ENCODE data around the gene GRM1.
"Not testable (repeated sequence)": the region's sequence is repeated elsewhere in the genome, so short reads cannot be mapped to it uniquely, and the experiment has no call there.

GRM1 gene

GRCh38 chr6:146194434-146194833, 165.6 kb downstream of the GRM1 start:
- DNase-seq: no peak

DNA sequence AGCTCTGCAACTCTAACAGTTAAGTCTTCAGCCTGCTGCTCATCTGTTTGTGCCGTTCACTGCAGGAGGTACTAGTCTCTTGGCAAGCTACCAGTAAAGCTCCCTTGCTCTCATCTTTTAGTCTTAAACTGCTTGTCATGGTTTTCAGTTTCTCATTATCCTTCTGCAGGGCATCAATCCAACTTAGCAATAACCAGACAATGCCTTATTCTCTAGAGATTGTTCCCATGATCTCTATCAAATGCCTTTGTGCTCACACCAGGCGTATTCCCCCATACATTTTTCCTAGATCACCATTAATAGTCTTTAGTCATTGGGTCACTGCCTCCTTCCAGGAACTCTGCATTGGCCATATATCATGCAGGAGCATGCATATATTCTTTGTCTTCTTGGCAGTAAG, 171.3 kb downstream of the GRM1 start:
- DNase-seq: no peak

GRCh38 chr6:146202570-146202969, 173.7 kb downstream of the GRM1 start:
- no peak for DNase-seq

DNA sequence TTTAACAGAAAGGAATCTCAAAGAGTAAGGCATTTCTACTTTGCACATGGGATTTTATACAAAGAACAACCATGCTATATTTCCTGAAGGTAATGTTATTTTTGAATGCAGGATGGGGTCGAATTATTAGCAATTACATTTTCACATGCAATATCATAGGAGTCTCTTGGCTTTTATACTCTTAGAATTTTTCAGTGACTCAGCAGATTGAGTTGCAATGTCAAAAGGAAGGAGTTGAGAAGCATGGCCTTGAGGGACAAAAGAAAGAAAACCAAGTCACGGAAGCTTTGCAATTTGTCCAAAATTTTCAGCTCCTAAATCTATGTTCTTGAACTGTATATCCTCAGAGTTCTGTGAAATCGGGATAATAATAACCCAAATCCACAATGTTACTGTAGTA, 181.1 kb downstream of the GRM1 start:
- DNase-seq: no peak

DNA sequence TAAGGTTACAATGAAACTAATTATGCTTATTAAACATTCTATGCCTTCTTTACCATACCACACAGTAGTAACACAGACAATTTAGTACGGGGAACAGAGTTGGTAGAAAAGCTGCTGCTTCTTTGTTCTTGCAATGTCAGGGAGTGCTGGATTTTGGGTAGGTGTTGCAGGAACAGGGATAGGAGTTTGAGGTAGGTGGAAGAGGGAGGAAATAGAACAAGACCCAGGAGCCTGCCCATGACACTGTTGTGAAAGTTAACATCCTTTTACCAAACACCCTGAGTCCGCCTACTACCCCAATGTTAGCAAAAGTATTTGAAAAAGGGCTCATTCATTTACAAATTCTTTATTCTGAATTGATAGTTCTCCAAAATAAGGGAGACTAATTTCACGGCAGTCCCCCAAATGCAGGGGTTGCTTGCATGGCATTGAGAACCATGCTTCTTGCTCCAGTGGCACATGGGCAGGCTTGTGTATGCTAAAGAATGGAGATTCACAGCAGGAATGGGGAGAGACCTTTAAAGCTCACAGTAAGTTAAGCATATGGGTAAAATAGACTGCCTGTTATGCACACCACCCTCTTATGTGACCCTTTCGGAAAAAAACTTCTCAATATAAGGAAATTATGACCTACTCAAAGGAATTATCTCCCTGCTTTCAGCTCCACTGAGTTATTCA, 181.7 kb downstream of the GRM1 start:
- no peak for DNase-seq

GRCh38 chr6:146211646-146212045, 182.8 kb downstream of the GRM1 start:
- DNase-seq: no peak

GRCh38 chr6:146212781-146213180, 183.9 kb downstream of the GRM1 start:
- no peak for DNase-seq

- no peak for DNase-seq
Measured at GRCh38 chr6:146219101-146219500, 190.2 kb downstream of the GRM1 start.

DNA sequence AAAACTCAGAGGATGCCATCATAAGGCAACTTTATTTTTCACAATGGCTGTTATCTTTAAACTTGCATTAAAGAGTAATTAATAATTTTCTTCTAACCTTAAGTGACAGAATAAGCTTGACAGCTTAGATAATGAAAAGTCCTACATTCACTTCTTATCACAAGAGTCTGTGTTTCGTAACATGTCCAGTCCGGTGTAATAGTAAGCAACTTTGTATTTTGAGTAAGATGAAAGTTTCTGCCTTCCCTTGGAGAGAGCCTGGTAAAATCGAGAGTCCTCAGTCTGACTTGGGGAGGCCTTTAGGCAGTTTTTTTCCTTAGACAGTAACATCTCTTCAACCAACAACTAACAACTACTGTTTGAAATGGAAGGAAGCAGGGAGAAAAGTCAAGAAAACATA, 195.6 kb downstream of the GRM1 start:
- DNase-seq: no peak

GRCh38 chr6:146224988-146225387, 196.1 kb downstream of the GRM1 start:
- DNase-seq: no peak

DNA sequence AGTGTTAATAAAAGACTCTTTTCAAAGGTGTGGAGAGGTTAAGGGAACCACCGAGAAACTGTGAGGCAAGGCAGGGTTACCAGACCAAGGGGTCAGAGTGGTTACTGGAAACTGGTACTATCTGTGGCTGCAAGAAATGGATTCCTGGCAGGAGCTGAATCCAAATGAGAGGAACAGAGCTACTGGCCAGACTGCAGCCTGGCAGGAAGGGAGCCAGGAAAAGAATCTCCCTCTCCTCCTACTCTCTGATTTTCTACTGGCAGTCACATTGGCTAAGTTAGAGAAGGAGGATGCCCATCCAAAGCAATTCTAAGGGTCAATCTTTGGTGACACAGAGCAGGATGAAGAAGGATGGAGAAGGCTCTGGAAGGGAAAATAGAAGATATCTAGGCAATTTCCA, 211.5 kb downstream of the GRM1 start:
- DNase-seq: no peak

GRCh38 chr6:146240807-146241206, 211.9 kb downstream of the GRM1 start:
- DNase-seq: no peak

DNA sequence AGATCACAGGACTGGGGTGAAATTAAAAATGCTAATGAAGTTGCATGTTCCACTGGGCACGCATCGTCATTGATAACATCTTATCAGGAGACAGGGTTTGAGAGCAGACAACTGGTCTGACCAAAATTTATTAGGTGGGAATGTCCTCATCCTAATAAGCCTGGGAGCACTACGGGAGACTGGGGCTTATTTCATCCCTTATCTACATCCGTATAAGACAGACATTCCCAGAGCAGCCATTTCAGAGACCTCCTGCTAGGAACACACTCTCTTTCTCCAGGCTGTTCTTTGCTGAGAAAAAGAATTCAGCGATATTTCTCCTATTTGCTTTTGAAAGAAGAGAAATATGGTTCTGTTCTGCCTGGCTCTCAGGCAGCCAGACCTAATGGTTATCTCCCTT, 214.8 kb downstream of the GRM1 start:
- not testable (repeated sequence) for DNase-seq

DNA sequence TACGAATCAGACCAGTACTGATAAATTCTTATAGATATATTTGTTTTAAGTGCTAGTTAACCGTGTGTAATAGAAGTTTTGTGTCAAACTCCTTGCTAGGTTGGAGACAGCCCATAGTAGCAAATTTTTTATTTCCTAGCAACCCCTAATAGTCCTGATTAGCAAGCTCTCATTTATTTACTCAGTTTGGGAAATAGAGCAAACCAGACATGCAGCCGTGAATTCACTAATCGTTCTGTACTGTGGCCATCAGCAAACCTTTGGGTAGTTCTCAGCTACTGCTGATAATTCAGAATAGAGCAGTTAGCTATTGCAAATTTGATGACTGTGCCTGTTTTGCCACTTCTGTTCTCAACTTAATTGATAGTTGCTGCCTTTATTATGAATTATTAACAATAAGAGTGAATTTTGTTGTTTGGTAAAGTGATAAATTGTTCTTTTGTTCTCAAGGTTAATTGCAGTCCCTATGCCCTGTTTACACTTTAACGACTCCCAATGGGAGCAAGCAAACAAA, 215.8 kb downstream of the GRM1 start:
- DNase-seq: no peak

DNA sequence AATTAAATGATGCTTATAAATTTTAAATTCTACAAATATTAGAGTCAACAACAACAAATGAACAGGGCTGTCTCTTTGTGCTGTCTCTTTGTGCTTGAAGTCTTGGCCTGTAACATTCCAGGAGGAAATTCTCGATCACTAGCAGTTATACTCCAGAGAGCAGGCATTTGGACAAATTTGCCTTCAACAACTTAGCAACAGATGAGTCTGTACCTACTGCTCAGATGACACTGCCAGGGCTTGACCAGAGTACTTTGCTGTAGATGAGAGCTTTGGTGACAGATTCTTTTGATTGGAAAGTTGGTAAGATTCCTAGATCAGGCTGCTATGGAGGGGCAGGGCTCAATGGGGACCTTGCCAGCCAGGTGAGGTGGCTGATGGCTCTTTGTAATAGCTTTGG, 217.2 kb downstream of the GRM1 start:
- no peak for DNase-seq

GRCh38 chr6:146253691-146254090, 224.8 kb downstream of the GRM1 start:
- no peak for DNase-seq

GRCh38 chr6:146258206-146258605, 229.3 kb downstream of the GRM1 start:
- DNase-seq: no peak

DNA sequence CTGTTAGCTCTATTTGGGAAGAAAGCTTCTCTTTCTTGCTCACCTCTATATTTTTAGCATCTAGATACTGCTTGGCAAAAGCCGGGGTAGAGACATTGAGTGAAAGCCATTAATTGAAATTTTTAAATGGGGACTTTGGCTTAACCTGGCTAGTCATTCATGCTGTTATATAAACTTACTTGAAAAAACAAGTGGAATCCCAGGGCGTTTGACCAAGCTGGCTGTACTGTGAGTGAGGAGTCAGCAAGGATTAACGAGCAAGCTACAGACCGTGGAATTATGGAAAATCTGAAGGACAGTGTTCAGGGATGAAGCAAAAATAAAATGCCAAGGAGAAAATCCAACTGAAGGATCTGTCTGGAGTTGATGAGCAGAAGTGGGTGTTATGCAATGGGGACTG, 232.0 kb downstream of the GRM1 start:
- DNase-seq: no peak

DNA sequence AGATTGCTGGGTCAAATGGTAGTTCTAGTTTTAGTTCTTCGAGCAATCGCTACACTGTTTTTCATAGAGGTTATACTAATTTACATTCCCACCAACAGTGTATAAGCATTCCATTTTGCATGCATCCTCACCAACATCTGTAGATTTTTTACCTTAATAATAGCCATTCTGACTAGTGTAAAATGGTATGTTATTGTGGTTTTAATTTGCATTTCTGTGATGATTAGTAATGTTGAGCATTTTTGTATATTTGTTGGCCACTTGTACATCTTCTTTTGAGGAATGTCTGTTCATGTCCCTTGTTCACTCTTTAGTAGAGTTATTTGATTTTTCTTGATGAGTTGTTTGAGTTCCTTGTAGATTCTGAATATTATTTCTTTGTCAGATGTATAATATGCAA, 236.2 kb downstream of the GRM1 start:
- DNase-seq: no peak

DNA sequence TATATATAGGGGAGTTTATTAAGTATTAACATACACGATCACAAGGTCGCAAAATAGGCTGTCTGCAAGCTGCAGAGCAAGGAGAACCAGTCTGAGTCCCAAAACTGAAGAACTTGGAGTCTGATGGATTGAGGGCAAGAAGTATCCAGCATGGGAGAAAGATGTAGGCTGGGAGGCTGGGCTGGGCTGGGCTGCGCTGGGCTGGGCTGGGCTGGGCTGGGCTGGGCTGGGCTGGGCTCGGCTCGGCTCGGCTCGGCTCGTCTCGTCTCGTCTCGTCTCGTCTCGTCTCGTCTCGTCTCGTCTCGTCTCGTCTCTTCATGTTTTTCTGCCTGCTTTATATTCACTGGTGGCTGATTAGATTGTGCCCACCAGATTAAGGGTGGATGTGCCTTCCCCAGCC, 238.6 kb downstream of the GRM1 start:
- no peak for DNase-seq

- DNase-seq: no peak
Measured at GRCh38 chr6:146267946-146268345, 239.1 kb downstream of the GRM1 start.

DNA sequence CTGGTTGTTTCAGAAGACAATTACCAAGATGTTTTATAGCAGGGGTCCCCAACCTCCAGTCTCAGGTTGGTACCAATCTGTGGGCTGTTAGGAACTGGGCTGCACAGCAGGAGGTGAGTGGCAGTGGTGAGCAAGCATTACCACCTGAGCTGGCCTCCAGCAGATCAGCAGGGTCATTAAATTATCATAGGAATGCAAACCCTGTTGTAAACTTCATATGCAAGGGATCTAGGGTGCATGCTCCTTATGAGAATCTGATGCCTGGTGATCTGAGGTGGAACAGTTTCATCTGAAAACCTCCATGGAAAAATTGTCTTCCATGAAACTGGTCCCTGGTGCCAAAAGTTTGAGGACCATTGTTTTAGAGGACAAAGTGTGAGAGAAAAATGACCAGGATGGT, 240.6 kb downstream of the GRM1 start:
- DNase-seq: no peak

- not testable (repeated sequence) for DNase-seq
Measured at GRCh38 chr6:146271163-146271562, 242.3 kb downstream of the GRM1 start.

- DNase-seq: no peak
Measured at GRCh38 chr6:146273490-146273889, 244.6 kb downstream of the GRM1 start.

- DNase-seq: no peak
Measured at GRCh38 chr6:146277142-146277541, 248.3 kb downstream of the GRM1 start.
